ENCODE results near the gene TBC1D13.

Gene TBC1D13

GRCh38 chr9:128820665-128821583 is 33.9 kb downstream of the TBC1D13 start:
- no peak for DNase-seq (ENCODE audit: low read depth in 2 of 2)
- H3K4me3 ChIP-seq (replicated peaks in 1 of 2; ENCODE audit: low read depth in 2 of 2, low read length in 2 of 2): no peak overlapping the region
- no peak for TF ChIP-seq CTCF (IDR thresholded peaks at IDR 0.05; ENCODE audit: low read depth, low read length)

- DNase-seq (ENCODE audit: low read depth in 2 of 2): no peak
- TF ChIP-seq CTCF (IDR thresholded peaks at IDR 0.05; ENCODE audit: low read depth, low read length): no peak
- no peak overlapping the region for H3K4me3 ChIP-seq (replicated peaks in 1 of 2; ENCODE audit: low read depth in 2 of 2, low read length in 2 of 2)
Observed at GRCh38 chr9:128821584-128822406, 34.7 kb downstream of the TBC1D13 start.

- no peak overlapping the region for H3K4me3 ChIP-seq (replicated peaks in 1 of 2; ENCODE audit: low read depth in 2 of 2, low read length in 2 of 2)
- TF ChIP-seq CTCF (IDR thresholded peaks at IDR 0.05; ENCODE audit: low read depth, low read length): no peak
- DNase-seq (ENCODE audit: low read depth in 2 of 2): no peak
Observed at GRCh38 chr9:128822407-128823042, 35.5 kb downstream of the TBC1D13 start.

GRCh38 chr9:128823362-128823902 is 36.4 kb downstream of the TBC1D13 start:
- TF ChIP-seq CTCF (IDR thresholded peaks at IDR 0.05; ENCODE audit: low read depth, low read length): no peak

GRCh38 chr9:128823903-128824406 is 36.9 kb downstream of the TBC1D13 start:
- no peak overlapping the region for H3K4me3 ChIP-seq (replicated peaks in 1 of 2; ENCODE audit: low read depth in 2 of 2, low read length in 2 of 2)
- TF ChIP-seq CTCF (IDR thresholded peaks at IDR 0.05; ENCODE audit: low read depth, low read length): no peak
- DNase-seq (ENCODE audit: low read depth in 2 of 2): no peak

More at GRCh38 chr9:128823362-128823902, 36.4 kb downstream of the TBC1D13 start:
- no peak for DNase-seq (ENCODE audit: low read depth in 2 of 2)
- no peak overlapping the region for H3K4me3 ChIP-seq (replicated peaks in 1 of 2; ENCODE audit: low read depth in 2 of 2, low read length in 2 of 2)

- no peak for DNase-seq (ENCODE audit: low read depth in 2 of 2)
Observed at GRCh38 chr9:128824911-128825310, 37.9 kb downstream of the TBC1D13 start.

More at GRCh38 chr9:128824911-128825310, 37.9 kb downstream of the TBC1D13 start:
- no peak for TF ChIP-seq CTCF (IDR thresholded peaks at IDR 0.05; ENCODE audit: low read depth, low read length)
- H3K4me3 ChIP-seq (replicated peaks in 1 of 2; ENCODE audit: low read depth in 2 of 2, low read length in 2 of 2): no peak overlapping the region
